Measurements from ENCODE around the gene PGRMC2.

Gene PGRMC2

GRCh38 chr4:128220286-128221235 lies 67.1 kb downstream of the PGRMC2 start:
- H3K27ac ChIP-seq: no peak overlapping the region
- TF ChIP-seq ZFX (IDR thresholded peaks at IDR 0.05; ENCODE audit: borderline replicate concordance): no peak
- TF ChIP-seq CTCF (IDR thresholded peaks at IDR 0.05): peak; percentile 60
